Glomerular visceral epithelial cell (primary cell): ENCODE data around the gene POLR1E.
"Not testable (repeated sequence)": the region's sequence is repeated elsewhere in the genome, so short reads cannot be mapped to it uniquely, and the experiment has no call there.

Source experiments
- DNase-seq: peaks from one replicate; pipeline ENCODE4 v3.0.0-alpha.2; 2016; ENCODE audit errors: extremely low spot score

POLR1E gene

GRCh38 chr9:37465249-37466036 is 20.3 kb upstream of the POLR1E start, which contains the start of gene ZBTB5:
TSS of gene ZBTB5 (minus strand) at chr9:37465450. CDS start at chr9:37442551, 22,899 bp downstream.
- peak; percentile 100 for DNase-seq

GRCh38 chr9:37466037-37466709 is 19.6 kb upstream of the POLR1E start:
- DNase-seq, result peak; percentile 87

- not testable (repeated sequence) for DNase-seq
These were observed 18.2 kb upstream of the POLR1E start for GRCh38 chr9:37467530-37467929.

GRCh38 chr9:37468620-37469019 is 17.1 kb upstream of the POLR1E start:
- DNase-seq, result no peak

- DNase-seq, result peak; percentile 96
These were observed 13.6 kb upstream of the POLR1E start for GRCh38 chr9:37471942-37472684.

- not testable (repeated sequence) for DNase-seq
These were observed 11.8 kb upstream of the POLR1E start for GRCh38 chr9:37473982-37474381.

- DNase-seq, result no peak
These were observed 11.3 kb upstream of the POLR1E start for GRCh38 chr9:37474438-37474837.

GRCh38 chr9:37476930-37477329 is 8.8 kb upstream of the POLR1E start:
- no peak for DNase-seq

- DNase-seq, result not testable (repeated sequence)
These were observed 8.3 kb upstream of the POLR1E start for GRCh38 chr9:37477443-37477842.

GRCh38 chr9:37477987-37478619 is 7.6 kb upstream of the POLR1E start:
- DNase-seq, result not testable (repeated sequence)

- DNase-seq, result no peak
These were observed 5.0 kb upstream of the POLR1E start for GRCh38 chr9:37480759-37481158.

GRCh38 chr9:37486256-37486615 is 488 bp downstream of the POLR1E start:
- no peak for DNase-seq

GRCh38 chr9:37486616-37487548 is 1.1 kb downstream of the POLR1E start:
- peak; percentile 51 for DNase-seq

GRCh38 chr9:37491939-37492338 is 6.2 kb downstream of the POLR1E start:
- no peak for DNase-seq

- DNase-seq, result no peak
These were observed 9.8 kb downstream of the POLR1E start for GRCh38 chr9:37495571-37495970.

GRCh38 chr9:37496020-37496419 is 10.3 kb downstream of the POLR1E start:
- DNase-seq, result no peak

GRCh38 chr9:37497320-37497719 is 11.6 kb downstream of the POLR1E start:
- no peak for DNase-seq

GRCh38 chr9:37498457-37498856 is 12.7 kb downstream of the POLR1E start:
- DNase-seq, result no peak

- DNase-seq, result no peak
These were observed 13.5 kb downstream of the POLR1E start for GRCh38 chr9:37499297-37499696.

GRCh38 chr9:37501957-37502596 is 16.3 kb downstream of the POLR1E start:
- DNase-seq, result no peak
